ENCODE measurements around the gene PAX9.

- TF ChIP-seq CTCF (conservative IDR thresholded peaks at IDR 0.05 in 1 of 2, IDR thresholded peaks at IDR 0.05 in 1 of 2; ENCODE audit: low read depth in 1 of 2, low read length in 2 of 2) = no peak
- no peak for TF ChIP-seq EZH2 (IDR thresholded peaks at IDR 0.05; ENCODE audit: low read length, missing control alignments)
Measured at GRCh38 chr14:36690311-36691040, 28.8 kb downstream of the PAX9 start.
